GM12875 (cell line): Measurements from ENCODE around the gene KRTAP5-3.

ENCODE experiments used
- H3K4me3 ChIP-seq: one replicate; pipeline ENCODE4 v1.5.1; 2011; ENCODE audit warnings: low read depth, low read length, control low read depth
- CTCF ChIP-seq: IDR thresholded peaks from 2 replicates; pipeline ENCODE4 v1.5.1; 2011; ENCODE audit warnings: low read depth, mild to moderate bottlenecking, control low read depth, inconsistent platforms, low read length, moderate library complexity, borderline replicate concordance; ENCODE audit not compliant: insufficient read depth

KRTAP5-3 gene

GRCh38 chr11:1629326-1630185 is 21.3 kb upstream of the KRTAP5-3 start, which contains the start of gene KRTAP5-5:
TSS of gene KRTAP5-5 (plus strand) at chr11:1629775. CDS start at chr11:1629841, 66 bp downstream.
- no peak for TF ChIP-seq CTCF
- no peak within 1 kb of the TSS for H3K4me3 ChIP-seq

- H3K4me3 ChIP-seq, result no peak overlapping the region
- peak; percentile 96 for TF ChIP-seq CTCF
Observed at GRCh38 chr11:1628506-1629325, 20.5 kb upstream of the KRTAP5-3 start.

GRCh38 chr11:1625541-1625940 is 17.3 kb upstream of the KRTAP5-3 start:
- TF ChIP-seq CTCF, result no peak
- H3K4me3 ChIP-seq, result no peak overlapping the region

GRCh38 chr11:1624621-1625020 is 16.4 kb upstream of the KRTAP5-3 start:
- no peak for TF ChIP-seq CTCF
- no peak overlapping the region for H3K4me3 ChIP-seq

- TF ChIP-seq CTCF, result no peak
- H3K4me3 ChIP-seq, result no peak overlapping the region
Observed at GRCh38 chr11:1623716-1624115, 15.5 kb upstream of the KRTAP5-3 start.

GRCh38 chr11:1622086-1622485 is 13.8 kb upstream of the KRTAP5-3 start, which contains the start of gene KRTAP5-4:
TSS of gene KRTAP5-4 (minus strand) at chr11:1622138. CDS start at chr11:1622093, 45 bp downstream.
- no peak within 1 kb of the TSS for H3K4me3 ChIP-seq
- TF ChIP-seq CTCF, result no peak

- no peak for TF ChIP-seq CTCF
- H3K4me3 ChIP-seq, result no peak overlapping the region
Observed at GRCh38 chr11:1619449-1619848, 11.2 kb upstream of the KRTAP5-3 start.
